Peyer's patch (tissue), 4 donors: ENCODE results near the gene FAM187B. TPM values are rescaled to one million over a fixed set of nuclear protein-coding genes. Genes with fewer than 3 reads are reported as not detected.
A peak's percentile ranks its signal among the peaks of the same experiment; 100 is the strongest.

Experiments
- DNase-seq, 3 donors: peaks; one replicate each; pipeline ENCODE4 v3.0.0-alpha.2; 2017 to 2019
- H3K27ac ChIP-seq, 4 donors: fragments of 200-600 bp; sonication (generic); one replicate each; pipeline ENCODE4 v1.5.1; 2016 to 2019
- H3K27me3 ChIP-seq, 2 donors: fragments of 200-600 bp; sonication (generic); one replicate each; pipeline ENCODE4 v1.5.1; 2019
- H3K36me3 ChIP-seq, 3 donors: fragments of 200-600 bp; sonication (generic); one replicate each; pipeline ENCODE4 v1.5.1; 2016 to 2019
- H3K4me1 ChIP-seq, 4 donors: fragments of 200-600 bp; sonication (generic); one replicate each; pipeline ENCODE4 v1.5.1; 2016 to 2019
- H3K4me3 ChIP-seq, 4 donors: fragments of 200-600 bp; sonication (generic); 1 replicate in 3 of 4; 2 replicates in 1 of 4; pipeline ENCODE4 v1.5.1; 2016 to 2019; ENCODE audit warnings: mild to moderate bottlenecking in 1 of 4
- H3K9me3 ChIP-seq, 4 donors: fragments of 200-600 bp; sonication (generic); one replicate each; pipeline ENCODE4 v1.5.1; 2016 to 2019; ENCODE audit warnings: mild to moderate bottlenecking in 1 of 4
- CTCF ChIP-seq, 6 experiments: fragments of 450-650 bp in 4 of 6; fragments of 200-600 bp in 2 of 6; sonication (generic) in 1 of 6; IDR thresholded peaks; one replicate each; pipeline ENCODE4 v1.5.1; 2017 to 2019; ENCODE audit warnings: antibody characterized with exemption in 6 of 6, mild to moderate bottlenecking in 3 of 6, moderate library complexity in 1 of 6
- POLR2A ChIP-seq, 2 donors: fragments of 450-650 bp; IDR thresholded peaks; one replicate each; pipeline ENCODE4 v1.5.1; 2017; ENCODE audit warnings: antibody characterized with exemption in 2 of 2, mild to moderate bottlenecking in 2 of 2, moderate library complexity in 2 of 2
- total RNA-seq, 4 donors: library from RNA; depleted of rRNA; stranded (reverse); fragments of >200 nt; gene quantifications; one replicate each; pipeline ENCODE4 v1.1.0, GENCODE V29; 2016

The FAM187B gene
- total RNA-seq, 4 donors from 2014 or later, result not detected

GRCh38 chr19:35220315-35220921 lies 8.1 kb downstream of the FAM187B start:
- Histone ChIP-seq H3K4me1 (no peaks in the 10 kb centered on the region), H3K36me3 (no peaks in the 10 kb centered on the region), H3K27me3 (no peaks in the 10 kb centered on the region), H3K4me3 (no peak overlapping the region), H3K27ac (no peak overlapping the region), H3K9me3 (no peaks in the 10 kb centered on the region)
- peak in 1 of 3 donors; percentile 17 for DNase-seq
- TF ChIP-seq CTCF (IDR thresholded peaks at IDR 0.05), result no peak
- TF ChIP-seq POLR2A (IDR thresholded peaks at IDR 0.05), result no peak

GRCh38 chr19:35219008-35219407 lies 9.5 kb downstream of the FAM187B start:
- Histone ChIP-seq H3K4me3 (no peak overlapping the region), H3K27me3 (no peaks in the 10 kb centered on the region), H3K9me3 (no peaks in the 10 kb centered on the region), H3K27ac (no peak overlapping the region), H3K36me3 (no peaks in the 10 kb centered on the region), H3K4me1 (peaks cover 0 to 9% (median 4%) of the 10 kb centered on the region in 4 donors)
- no peak for TF ChIP-seq POLR2A (IDR thresholded peaks at IDR 0.05)
- TF ChIP-seq CTCF (IDR thresholded peaks at IDR 0.05), result no peak
- no peak for DNase-seq

DNA sequence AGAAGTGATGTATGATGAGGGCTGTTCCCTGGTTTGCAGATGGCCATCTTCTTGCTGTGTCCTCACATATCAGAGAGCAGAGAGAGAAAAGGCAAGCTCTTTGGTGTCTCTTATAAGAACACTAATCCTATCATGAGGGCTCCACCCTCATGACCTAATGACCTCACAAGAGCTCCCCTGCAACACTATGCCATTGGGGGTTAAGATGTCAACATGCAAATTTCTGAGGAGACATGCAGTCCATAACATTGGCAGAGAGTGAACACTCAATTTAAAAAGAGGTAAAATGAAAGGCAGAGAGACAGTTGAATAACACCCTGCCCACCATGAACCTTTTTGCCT lies 10.9 kb downstream of the FAM187B start:
- TF ChIP-seq CTCF (IDR thresholded peaks at IDR 0.05) (no peak), POLR2A (IDR thresholded peaks at IDR 0.05) (no peak)
- Histone ChIP-seq H3K4me1 (peaks cover 0 to 22% (median 14%) of the 10 kb centered on the region in 4 donors), H3K4me3 (no peak overlapping the region), H3K9me3 (no peaks in the 10 kb centered on the region), H3K27me3 (no peaks in the 10 kb centered on the region), H3K27ac (no peak overlapping the region), H3K36me3 (no peaks in the 10 kb centered on the region)
- DNase-seq, result no peak

DNA sequence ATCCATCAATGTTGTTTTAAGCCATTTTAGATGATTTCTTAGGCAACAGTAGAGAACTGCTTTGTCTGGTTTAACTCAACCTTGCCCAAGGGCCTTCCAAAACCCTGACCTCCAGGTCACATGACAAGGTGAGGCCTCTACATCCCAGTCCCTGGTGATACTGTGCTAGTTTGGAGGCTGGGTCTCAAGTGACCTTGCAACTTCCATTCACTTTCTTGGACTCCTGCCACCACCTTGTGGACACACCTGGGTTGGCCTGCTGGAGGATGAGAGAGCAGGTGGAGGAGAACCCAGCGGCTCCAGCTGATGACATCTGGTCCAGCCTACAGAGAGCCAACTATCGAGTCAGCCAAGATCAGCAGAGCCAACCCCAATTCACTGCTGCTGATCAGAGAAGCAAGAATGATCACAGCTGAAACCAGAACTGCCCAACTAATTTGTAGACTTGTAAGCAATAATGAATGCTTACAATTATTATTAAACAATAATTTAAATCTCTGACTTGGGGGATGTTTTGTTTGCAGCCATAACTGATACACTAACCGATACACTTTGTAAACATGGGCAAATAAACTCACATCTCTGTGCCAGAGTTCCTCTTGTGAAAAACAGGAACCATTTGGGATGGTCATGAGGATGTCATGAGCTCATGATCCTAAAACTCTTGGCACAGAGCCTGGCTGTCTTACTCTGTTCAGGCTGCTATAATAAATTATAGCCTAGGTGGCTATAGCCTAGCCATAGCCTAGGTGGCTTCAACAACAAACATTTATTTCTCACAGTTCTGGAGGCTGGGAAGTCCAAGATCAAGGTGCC lies 11.5 kb downstream of the FAM187B start:
- Histone ChIP-seq H3K27me3 (no peaks in the 10 kb centered on the region), H3K36me3 (no peaks in the 10 kb centered on the region), H3K9me3 (no peaks in the 10 kb centered on the region), H3K4me1 (peaks cover 2 to 26% (median 16%) of the 10 kb centered on the region in 4 donors), H3K4me3 (no peak overlapping the region), H3K27ac (peak overlapping the region in 1 of 4 donors; percentile 38)
- TF ChIP-seq CTCF (IDR thresholded peaks at IDR 0.05), result peak; percentile 22 to 44 (median 34)
- no peak for TF ChIP-seq POLR2A (IDR thresholded peaks at IDR 0.05)
- peak in 2 of 3 donors; percentile 70 to 80 for DNase-seq

- Histone ChIP-seq H3K27me3 (no peaks in the 10 kb centered on the region), H3K36me3 (no peaks in the 10 kb centered on the region), H3K4me3 (no peak overlapping the region), H3K4me1 (peaks cover 3 to 32% (median 20%) of the 10 kb centered on the region in 4 donors), H3K9me3 (no peaks in the 10 kb centered on the region), H3K27ac (peak overlapping the region in 1 of 4 donors; percentile 79)
- no peak for TF ChIP-seq POLR2A (IDR thresholded peaks at IDR 0.05)
- no peak for TF ChIP-seq CTCF (IDR thresholded peaks at IDR 0.05)
- DNase-seq, result no peak
Measured at GRCh38 chr19:35216016-35216832, 12.3 kb downstream of the FAM187B start.
